ENCODE results near the gene DUS2. TPM values are rescaled to one million over a fixed set of nuclear protein-coding genes. Genes with fewer than 3 reads are reported as not detected.
"Not testable (repeated sequence)": the region's sequence is repeated elsewhere in the genome, so short reads cannot be mapped to it uniquely, and the experiment has no call there.

The DUS2 gene
- total RNA-seq, 1 donor from 2014 or later, result 17.7 TPM

GRCh38 chr16:68091380-68092261 lies 68.5 kb downstream of the DUS2 start:
- DNase-seq (ENCODE audit: low read depth in 2 of 2), result peak; percentile 51 to 59

- not testable (repeated sequence) for DNase-seq (ENCODE audit: low read depth in 2 of 2)
These were observed 69.2 kb downstream of the DUS2 start for GRCh38 chr16:68092275-68092674.

GRCh38 chr16:68093816-68094613 lies 70.9 kb downstream of the DUS2 start:
- DNase-seq (ENCODE audit: low read depth in 2 of 2), result peak in 1 of 2 donors; percentile 20

GRCh38 chr16:68094614-68094934 lies 71.5 kb downstream of the DUS2 start:
- DNase-seq (ENCODE audit: low read depth in 2 of 2), result no peak

- no peak for DNase-seq (ENCODE audit: low read depth in 2 of 2)
These were observed 73.4 kb downstream of the DUS2 start for GRCh38 chr16:68096491-68096890.

GRCh38 chr16:68097088-68097487 lies 74.0 kb downstream of the DUS2 start:
- DNase-seq (ENCODE audit: low read depth in 2 of 2), result no peak

- DNase-seq (ENCODE audit: low read depth in 2 of 2), result no peak
These were observed 74.8 kb downstream of the DUS2 start for GRCh38 chr16:68097895-68098294.

- no peak for DNase-seq (ENCODE audit: low read depth in 2 of 2)
These were observed 77.4 kb downstream of the DUS2 start for GRCh38 chr16:68100488-68100887.

GRCh38 chr16:68105611-68106010 lies 82.5 kb downstream of the DUS2 start:
- no peak for DNase-seq (ENCODE audit: low read depth in 2 of 2)

GRCh38 chr16:68107230-68107928 lies 84.3 kb downstream of the DUS2 start:
- not testable (repeated sequence) for DNase-seq (ENCODE audit: low read depth in 2 of 2)

- DNase-seq (ENCODE audit: low read depth in 2 of 2), result not testable (repeated sequence)
These were observed 86.1 kb downstream of the DUS2 start for GRCh38 chr16:68109156-68109555.

GRCh38 chr16:68110611-68111010 lies 87.5 kb downstream of the DUS2 start:
- DNase-seq (ENCODE audit: low read depth in 2 of 2), result not testable (repeated sequence)

- no peak for DNase-seq (ENCODE audit: low read depth in 2 of 2)
These were observed 88.3 kb downstream of the DUS2 start for GRCh38 chr16:68111379-68111778.

- DNase-seq (ENCODE audit: low read depth in 2 of 2), result no peak
These were observed 90.1 kb downstream of the DUS2 start for GRCh38 chr16:68113059-68113761.

- no peak for DNase-seq (ENCODE audit: low read depth in 2 of 2)
These were observed 90.7 kb downstream of the DUS2 start for GRCh38 chr16:68113765-68114240.

- not testable (repeated sequence) for DNase-seq (ENCODE audit: low read depth in 2 of 2)
These were observed 91.9 kb downstream of the DUS2 start for GRCh38 chr16:68114939-68115338.

GRCh38 chr16:68115851-68116250 lies 92.8 kb downstream of the DUS2 start:
- DNase-seq (ENCODE audit: low read depth in 2 of 2), result no peak

GRCh38 chr16:68116256-68116867 lies 93.3 kb downstream of the DUS2 start:
- DNase-seq (ENCODE audit: low read depth in 2 of 2), result peak in 1 of 2 donors; percentile 59

- no peak for DNase-seq (ENCODE audit: low read depth in 2 of 2)
These were observed 94.8 kb downstream of the DUS2 start for GRCh38 chr16:68117884-68118283.

- not testable (repeated sequence) for DNase-seq (ENCODE audit: low read depth in 2 of 2)
These were observed 95.9 kb downstream of the DUS2 start for GRCh38 chr16:68118954-68119353.

- DNase-seq (ENCODE audit: low read depth in 2 of 2), result not testable (repeated sequence)
These were observed 97.4 kb downstream of the DUS2 start for GRCh38 chr16:68120496-68120895.
